Renal cortical epithelial cell (primary cell): ENCODE measurements around the gene RIN3. TPM values are rescaled to one million over a fixed set of nuclear protein-coding genes. Genes with fewer than 3 reads are reported as not detected.

Experiments used
- DNase-seq: peaks from one replicate; pipeline ENCODE4 v3.0.0-alpha.2; 2011; ENCODE audit warnings: low read depth
- total RNA-seq: library from RNA; depleted of rRNA; stranded (reverse); fragments of >200 nt; gene quantifications from 2 replicates; pipeline ENCODE4 v1.2.3, GENCODE V29; 2014

Gene RIN3
- total RNA-seq, 1 donor from 2014 or later: 8.5 TPM

DNA sequence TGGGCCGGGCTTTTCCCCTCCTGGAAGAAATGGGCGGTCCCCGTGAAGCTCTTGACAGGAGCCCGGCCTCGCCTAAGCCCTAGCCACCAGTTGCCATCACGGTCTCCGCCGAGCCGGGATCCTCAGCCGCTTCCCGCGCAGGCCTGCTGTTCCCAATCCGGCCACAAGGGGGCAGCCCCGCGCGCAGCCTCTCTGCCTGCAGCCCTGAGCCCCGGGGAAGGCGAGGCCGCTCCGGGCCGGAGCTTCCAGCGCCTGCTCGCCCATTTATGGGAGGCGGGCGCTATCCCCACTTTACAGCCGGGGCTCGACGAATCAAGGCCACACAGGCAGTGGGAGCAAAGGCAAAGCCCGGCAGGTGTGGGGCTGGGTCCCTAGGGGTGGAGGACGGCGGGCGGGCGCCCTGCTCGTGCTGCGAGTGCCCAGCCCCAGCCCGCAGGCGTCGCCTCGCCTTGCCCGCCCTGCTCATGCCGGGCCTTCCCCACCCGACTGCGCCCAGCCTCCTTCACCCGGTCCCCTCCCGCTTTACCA is 173.4 kb downstream of the RIN3 start:
- DNase-seq: peak; percentile 6

DNA sequence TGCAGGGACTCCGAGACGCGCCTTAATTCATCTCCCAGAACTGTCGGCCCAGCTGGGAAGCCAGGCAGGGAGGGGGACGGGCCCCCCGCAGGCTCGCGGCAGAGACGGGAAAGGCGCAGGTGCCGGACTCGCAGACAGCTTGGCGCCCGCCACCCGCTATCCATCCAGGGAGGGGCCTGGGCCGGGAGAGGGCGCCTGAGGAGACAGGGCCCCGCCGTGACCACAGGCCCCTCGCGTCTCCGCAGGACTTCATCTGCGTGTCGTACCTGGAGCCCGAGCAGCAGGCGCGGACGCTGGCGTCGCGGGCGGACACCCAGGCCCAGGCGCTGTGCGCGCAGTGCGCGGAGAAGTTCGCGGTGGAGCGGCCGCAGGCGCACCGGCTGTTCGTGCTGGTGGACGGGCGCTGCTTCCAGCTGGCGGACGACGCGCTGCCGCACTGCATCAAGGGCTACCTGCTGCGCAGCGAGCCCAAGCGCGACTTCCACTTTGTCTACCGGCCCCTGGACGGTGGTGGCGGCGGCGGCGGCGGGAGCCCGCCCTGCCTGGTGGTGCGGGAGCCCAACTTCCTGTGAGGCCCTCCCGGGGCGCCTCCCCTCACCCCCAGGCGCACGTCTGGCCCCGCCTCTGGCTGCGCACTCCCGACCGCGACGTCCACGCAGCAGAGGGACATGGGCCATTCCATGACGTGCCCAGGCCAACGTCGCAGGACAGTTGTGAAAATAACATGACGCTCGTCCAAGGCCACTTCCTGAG is 174.3 kb downstream of the RIN3 start:
- no peak for DNase-seq

- no peak for DNase-seq
Measured at GRCh38 chr14:92688434-92689375, 175.1 kb downstream of the RIN3 start.

DNA sequence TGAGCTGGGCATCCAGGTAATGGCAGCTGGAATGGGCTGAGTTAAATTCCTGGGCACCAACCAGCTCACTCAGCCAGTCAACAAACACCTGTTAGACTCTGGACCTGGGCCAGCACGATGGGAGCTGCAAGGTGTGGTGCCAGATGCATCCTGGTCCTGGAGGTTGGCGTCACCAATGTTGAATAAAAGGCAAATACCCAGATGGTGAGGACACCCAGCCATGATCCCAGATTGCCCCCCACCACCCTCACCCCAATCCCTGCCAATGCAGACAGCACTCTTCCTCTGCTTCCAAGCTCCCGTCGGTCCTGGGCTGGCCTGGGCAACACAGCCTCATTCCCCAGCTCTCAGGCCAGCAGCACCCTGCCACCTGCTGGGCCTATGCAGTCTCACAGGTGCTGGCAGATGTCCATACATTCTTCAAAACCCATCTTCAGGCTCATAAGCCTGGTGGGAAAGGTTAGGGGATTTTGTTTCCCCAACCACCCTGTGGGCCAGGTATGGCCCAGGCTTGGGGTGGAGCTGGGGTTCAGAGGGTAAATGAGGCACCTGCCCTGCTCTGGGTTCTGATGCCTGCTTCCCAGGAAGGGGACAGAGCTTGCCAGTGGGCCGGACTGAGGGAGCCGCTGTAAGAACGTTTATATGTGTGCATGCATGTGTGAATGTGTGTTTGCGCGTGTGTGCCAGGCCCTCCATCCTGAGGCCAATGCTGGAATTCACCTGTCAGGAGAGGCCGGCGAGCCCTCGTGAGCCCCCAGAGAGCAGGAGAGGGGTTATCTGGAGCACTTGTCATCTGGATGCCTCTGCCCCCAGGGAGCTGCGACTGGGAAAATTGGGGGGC is 176.8 kb downstream of the RIN3 start:
- DNase-seq: peak; percentile 61

- DNase-seq: peak; percentile 61
Measured at GRCh38 chr14:92692822-92693226, 179.2 kb downstream of the RIN3 start.

DNA sequence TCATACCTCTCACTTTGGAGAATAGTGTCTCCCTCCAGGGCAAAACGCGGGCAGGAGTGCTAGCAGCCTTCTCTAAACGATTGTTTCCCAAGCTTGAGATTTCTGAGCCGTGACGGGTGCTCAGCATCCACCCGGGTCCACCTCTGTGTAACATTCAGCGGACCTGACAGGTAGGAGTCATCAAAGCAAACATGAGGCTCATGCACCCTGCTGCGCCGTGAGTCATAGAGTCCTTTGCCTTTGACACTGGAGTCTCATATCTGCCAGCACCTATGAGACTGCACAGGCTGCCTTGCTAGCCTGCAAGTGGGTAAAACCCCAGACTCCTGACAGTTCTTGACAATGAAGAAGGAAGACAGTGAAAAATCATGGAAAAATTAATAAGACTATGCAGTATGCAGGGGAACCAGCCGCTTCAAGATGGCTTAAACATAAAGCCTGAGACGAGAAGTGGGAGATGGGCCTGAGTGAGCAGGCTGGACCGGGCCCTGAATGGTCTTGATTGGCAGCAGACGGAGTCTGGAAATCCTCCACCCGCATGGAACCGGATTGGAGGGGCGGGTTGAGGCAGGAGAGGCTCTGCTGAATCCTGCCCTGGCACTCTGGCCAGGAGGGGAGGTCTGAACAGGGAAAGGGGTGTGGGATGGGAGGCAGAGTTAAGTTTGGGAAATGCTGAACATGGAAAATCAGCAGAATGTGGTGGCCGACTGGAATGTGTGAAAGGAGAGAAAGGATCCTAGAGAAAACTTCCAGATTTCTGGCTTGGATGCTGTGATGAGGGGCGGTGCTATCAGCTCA is 180.6 kb downstream of the RIN3 start:
- DNase-seq: peak; percentile 68

- DNase-seq: no peak
Measured at GRCh38 chr14:92694807-92695206, 181.2 kb downstream of the RIN3 start.

GRCh38 chr14:92695562-92695961 is 182.0 kb downstream of the RIN3 start:
- DNase-seq: no peak

DNA sequence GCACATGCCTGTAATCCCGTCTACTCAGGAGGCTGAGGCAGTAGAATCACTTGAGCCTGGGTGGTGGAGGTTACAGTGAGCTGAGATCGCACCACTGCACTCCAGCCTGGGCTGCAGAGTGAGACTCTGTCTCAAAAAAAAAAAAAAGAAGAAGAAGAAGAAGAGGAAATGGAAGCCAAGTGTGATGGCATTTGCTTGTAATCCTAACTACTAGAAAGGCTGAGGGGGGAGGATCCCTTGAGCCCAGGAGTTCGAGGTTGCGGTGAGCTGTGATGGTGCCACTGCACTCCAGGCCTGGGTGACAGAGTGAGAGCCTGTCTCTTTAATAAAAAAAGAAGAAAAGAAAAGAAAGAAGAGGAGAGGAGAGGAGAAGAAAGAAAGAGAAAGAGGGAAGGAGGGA is 182.8 kb downstream of the RIN3 start:
- no peak for DNase-seq

GRCh38 chr14:92698393-92698792 is 184.8 kb downstream of the RIN3 start:
- DNase-seq: no peak

- no peak for DNase-seq
Measured at GRCh38 chr14:92701826-92702225, 188.2 kb downstream of the RIN3 start.

- DNase-seq: peak; percentile 36
Measured at GRCh38 chr14:92702441-92702918, 188.9 kb downstream of the RIN3 start.

DNA sequence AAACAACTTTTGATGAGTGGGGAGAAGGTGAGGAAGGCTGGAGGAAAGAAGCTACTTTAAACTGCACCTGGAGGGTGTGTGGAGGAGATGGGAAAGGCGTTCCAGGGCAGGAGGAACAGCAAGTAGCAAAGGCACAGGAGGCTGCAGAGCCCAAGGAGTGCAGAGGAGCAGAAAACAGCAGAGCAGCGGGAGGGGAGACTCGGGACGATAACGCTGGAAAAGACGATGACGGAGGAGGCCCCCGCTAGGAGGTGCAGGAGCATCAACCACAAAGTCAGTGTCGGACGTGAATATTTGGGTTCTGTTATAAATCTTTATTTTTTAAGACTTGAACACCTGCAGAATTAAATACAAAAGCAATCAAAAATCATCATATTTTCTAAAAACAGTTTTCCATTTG is 189.9 kb downstream of the RIN3 start:
- DNase-seq: no peak

GRCh38 chr14:92704036-92704804 is 190.6 kb downstream of the RIN3 start:
- DNase-seq: no peak

GRCh38 chr14:92704821-92705220 is 191.2 kb downstream of the RIN3 start:
- DNase-seq: no peak

GRCh38 chr14:92706386-92706785 is 192.8 kb downstream of the RIN3 start:
- DNase-seq: no peak

DNA sequence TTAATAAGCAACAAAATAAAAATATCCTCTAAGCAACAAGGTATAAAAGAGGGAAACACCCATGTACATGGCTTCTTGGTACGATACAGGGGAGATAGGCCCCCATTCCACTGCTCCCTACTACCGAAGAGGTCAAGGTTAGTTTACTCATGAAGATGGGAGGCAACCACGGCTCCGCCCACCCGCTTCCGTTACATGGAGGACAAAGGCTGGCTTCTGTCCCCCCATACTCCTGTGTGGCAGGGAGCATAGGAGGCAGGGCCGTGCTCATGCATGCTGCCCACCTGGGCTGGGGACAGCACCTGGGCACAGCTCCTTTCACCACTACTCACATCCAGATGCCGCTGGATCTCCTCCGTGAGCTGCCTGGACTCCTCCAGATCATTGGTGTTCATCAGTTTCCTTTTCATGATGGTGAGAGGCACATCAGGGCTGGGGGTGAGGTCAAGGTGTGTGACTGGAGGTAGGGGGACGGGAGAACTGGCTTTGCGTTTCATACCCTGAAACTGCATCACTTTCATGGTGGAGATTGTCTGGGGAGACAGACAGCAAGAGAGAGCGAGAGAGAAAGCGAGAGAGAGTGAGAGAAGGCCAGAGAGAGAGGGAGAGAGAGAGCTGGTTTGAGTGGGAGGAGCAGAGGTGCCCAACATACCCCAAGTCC is 195.9 kb downstream of the RIN3 start:
- DNase-seq: no peak

DNA sequence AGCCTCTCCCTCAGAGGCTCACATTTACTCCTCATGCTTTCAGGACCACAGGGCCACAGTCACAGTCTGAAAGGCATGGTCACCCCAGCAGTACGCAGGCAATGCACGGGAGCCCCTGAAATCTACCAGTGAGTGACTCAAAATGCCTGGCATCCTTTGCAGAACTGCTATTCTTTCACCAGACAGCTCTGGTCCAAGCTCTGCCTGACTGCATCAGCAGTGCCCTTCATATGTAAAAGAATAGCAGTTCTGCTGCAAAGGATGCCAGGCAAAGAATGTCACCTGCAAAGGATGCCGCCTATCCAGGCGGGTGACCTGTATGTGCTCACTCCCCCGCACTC is 196.4 kb downstream of the RIN3 start:
- DNase-seq: no peak

DNA sequence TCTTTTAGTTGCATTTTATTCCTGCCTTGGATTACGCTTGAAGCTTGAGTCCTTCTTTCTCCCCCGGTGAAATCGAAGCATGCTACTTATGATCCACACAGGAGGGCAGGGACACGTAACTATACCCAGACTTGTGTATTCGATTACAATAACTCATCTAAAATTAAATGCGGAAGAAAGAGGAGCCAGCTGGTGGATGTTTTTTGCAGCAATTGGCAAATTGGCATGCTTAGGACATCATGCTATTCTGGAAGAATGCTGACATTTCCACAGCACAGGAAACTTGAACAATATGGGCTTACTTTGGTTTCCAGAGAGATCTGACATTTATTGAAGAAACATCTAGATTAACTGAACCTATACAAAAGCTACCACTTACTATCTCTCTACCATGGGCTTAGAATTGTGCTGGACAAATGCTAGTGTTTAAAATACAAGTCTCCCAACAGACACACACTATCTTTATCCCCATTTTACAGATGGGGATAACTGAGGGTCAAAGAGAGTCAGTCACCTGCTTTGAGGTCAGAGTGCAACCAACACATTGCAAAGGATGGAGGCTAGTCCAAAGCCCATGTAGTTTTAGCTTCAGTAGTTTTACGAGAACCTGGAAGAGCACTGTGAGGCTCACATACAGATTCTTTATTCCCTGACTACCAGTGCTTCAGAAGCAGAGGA is 198.5 kb downstream of the RIN3 start:
- no peak for DNase-seq
